Measurements from ENCODE around the gene SARDH.

GRCh38 chr9:133687856-133688761, 50.0 kb downstream of the SARDH start:
- TF ChIP-seq POLR2A (IDR thresholded peaks at IDR 0.05) (no peak), CTCF (IDR thresholded peaks at IDR 0.05) (no peak)
